SKM-1 treated with dmso at 0.1 percent for 144 hours (cell line): ENCODE data around the gene PALLD.

Source experiments
- DNase-seq: peaks from one replicate; lab custom pipeline; 2025; ENCODE audit not compliant: unreplicated experiment; lab: John Stamatoyannopoulos, UW

Gene PALLD

GRCh38 chr4:168587411-168588125, 90.7 kb downstream of the PALLD start:
- no peak for DNase-seq

- no peak for DNase-seq
Observed at GRCh38 chr4:168588916-168589531, 92.2 kb downstream of the PALLD start.

- DNase-seq, result no peak
Observed at GRCh38 chr4:168592676-168593075, 95.8 kb downstream of the PALLD start.

GRCh38 chr4:168593399-168593798, 96.5 kb downstream of the PALLD start:
- DNase-seq, result no peak

GRCh38 chr4:168594121-168594520, 97.3 kb downstream of the PALLD start:
- DNase-seq, result no peak

- no peak for DNase-seq
Observed at GRCh38 chr4:168598191-168598590, 101.3 kb downstream of the PALLD start.

- no peak for DNase-seq
Observed at GRCh38 chr4:168600796-168601583, 104.1 kb downstream of the PALLD start.

GRCh38 chr4:168601899-168602298, 105.0 kb downstream of the PALLD start:
- DNase-seq, result no peak

GRCh38 chr4:168604496-168605373, 107.9 kb downstream of the PALLD start:
- DNase-seq, result no peak

GRCh38 chr4:168605411-168605810, 108.6 kb downstream of the PALLD start:
- DNase-seq, result no peak

- DNase-seq, result no peak
Observed at GRCh38 chr4:168607215-168607614, 110.4 kb downstream of the PALLD start.

- DNase-seq, result no peak
Observed at GRCh38 chr4:168608771-168609170, 111.9 kb downstream of the PALLD start.

GRCh38 chr4:168609369-168609768, 112.5 kb downstream of the PALLD start:
- DNase-seq, result no peak

GRCh38 chr4:168610911-168611530, 114.2 kb downstream of the PALLD start:
- DNase-seq, result no peak

- DNase-seq, result no peak
Observed at GRCh38 chr4:168612450-168613135, 115.7 kb downstream of the PALLD start.

GRCh38 chr4:168613869-168614268, 117.0 kb downstream of the PALLD start:
- no peak for DNase-seq

- no peak for DNase-seq
Observed at GRCh38 chr4:168614281-168615057, 117.6 kb downstream of the PALLD start.

GRCh38 chr4:168615294-168616065, 118.6 kb downstream of the PALLD start:
- no peak for DNase-seq
